HG02970 (cell line): ENCODE data around the gene AHNAK2.
"Not testable (repeated sequence)": the region's sequence is repeated elsewhere in the genome, so short reads cannot be mapped to it uniquely, and the experiment has no call there.

Source experiments
- ATAC-seq: cut with Tn5 transposase; IDR thresholded peaks from one replicate; pipeline ENCODE4 v1.9.1; 2021; ENCODE audit warnings: mild to moderate bottlenecking, moderate library complexity, moderate number of reproducible peaks; ENCODE audit not compliant: unreplicated experiment, low FRiP score

AHNAK2 gene

DNA sequence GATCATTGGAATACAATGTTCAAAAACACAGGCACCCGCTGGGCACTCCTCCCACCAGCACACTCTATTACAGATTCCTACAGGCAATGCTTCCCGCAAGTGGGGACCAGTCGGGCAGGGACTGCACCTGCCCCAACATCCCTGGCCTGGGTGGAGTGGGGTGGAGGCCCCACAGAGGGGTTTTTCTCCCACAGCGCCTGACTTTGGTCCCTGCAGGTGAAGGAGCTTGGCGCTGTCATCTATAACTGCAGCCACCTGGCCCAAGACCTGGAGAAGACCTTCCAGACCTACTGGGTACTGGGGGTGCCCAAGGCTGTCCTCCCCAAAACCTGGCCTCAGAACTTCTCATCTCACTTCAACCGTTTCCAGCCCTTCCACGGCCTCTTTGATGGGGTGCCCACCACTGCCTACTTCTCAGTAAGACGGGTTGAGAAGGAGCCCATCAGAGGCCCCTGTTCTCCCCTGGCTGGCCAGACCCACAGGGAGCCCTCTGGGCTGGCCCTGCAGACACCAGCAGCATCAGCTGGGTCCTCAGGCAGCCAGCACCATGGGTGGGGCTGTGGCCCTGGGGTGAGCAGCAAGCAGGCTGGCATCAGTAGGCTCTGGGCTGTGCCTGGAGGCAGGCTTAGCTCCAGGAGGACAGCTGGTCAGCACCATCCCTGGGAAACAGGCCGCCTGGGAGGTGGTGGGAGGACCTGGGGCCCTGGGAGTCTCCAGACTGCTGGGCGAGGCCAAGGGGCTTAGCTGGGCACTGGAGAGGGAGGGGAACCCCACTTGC is 47.5 kb downstream of the AHNAK2 start:
- ATAC-seq: no peak

DNA sequence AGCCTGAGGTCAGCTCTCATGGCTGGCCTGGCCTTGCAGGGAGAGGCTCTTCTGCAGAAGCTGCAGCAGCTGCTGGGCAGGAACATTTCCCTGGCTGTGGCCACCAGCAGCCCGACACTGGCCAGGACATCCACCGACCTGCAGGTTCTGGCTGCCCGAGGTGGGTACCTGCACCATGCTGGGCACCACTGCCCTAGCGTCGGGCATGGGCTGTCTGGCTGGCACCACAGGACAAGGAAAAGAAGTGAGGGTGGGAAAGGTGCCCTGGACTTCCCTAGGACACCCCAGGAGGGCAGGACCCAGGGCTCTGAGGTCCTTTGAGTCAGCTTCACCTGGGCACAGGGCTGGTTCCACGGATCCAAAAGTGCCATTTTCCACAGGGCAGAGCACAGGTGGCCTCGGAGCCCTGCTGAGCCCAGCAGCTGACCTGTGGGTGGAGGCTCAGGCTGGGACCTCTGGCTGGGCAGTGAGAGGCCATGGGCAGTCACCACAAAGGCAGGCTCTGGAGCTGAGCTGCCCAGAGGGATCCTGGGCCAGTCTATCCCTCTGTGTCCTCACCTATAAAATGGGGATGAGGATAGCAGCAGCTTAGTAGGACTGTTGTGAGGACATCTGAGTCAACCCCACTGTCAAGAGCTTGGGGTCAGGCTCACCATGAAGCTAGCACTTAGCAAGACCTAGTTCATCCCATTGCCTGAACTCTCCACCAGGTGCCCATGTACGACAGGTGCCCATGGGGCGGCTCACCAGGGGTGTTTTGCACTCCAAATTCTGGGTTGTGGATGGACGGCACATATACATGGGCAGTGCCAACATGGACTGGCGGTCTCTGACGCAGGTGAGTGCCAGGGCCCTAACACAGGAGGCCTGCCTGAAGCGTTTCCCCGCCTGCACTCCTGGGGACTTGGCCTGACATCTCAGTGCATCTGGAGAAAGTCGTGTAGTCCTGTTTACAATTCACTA is 48.6 kb downstream of the AHNAK2 start:
- ATAC-seq: no peak

DNA sequence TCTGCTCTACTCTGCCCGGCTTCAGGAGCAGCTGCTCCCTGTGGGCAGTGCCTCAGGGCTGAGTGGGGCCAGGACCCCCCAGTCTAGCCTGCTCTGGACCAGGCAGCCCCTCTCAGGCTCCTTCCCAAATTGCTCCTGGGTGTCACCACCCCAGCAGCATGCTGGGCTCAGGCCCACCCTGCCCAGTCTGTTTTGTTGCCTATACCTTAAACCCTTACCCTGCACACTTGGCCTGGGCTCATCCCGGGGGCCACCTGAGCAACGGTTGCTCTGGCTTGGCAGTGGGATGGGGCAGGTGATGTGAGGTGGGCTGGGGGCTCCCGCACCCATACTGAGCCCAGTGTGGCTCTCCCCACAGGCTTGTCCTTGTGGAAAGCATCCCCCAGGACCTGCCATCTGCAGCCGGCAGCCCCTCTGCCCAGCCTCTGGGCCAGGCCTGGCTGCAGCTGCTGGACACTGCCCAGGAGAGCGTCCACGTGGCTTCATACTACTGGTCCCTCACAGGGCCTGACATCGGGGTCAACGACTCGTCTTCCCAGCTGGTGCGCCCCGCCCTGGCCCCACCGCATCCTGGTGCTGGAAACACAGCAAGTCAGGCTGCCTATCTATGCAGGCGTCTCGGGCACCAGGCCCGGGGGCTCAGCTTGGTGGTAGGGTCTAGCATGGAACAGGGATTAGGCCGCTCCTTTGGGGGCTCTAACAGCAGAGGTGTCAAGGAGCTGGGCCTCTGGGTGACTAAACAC is 49.6 kb downstream of the AHNAK2 start:
- ATAC-seq: no peak

DNA sequence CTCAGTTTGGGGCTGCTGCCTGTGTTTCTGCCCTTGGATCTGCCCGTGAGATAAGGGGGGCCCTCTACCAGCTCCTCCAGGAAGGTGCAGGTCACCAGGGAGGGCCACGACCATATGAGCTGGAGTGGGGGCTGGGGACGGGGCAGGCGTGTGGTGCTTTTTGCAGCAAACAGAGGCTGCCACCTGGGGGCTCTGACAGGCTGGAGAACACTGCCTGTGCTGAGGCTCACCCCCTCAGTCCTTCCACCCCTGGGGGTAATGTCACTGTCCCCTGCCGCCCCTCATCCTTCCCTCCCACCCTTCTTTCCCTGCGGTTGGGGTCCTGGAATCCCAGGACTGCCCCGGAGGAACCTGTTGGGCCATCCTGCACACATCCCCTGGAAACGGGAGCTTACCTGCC is 50.3 kb downstream of the AHNAK2 start:
- no peak for ATAC-seq

DNA sequence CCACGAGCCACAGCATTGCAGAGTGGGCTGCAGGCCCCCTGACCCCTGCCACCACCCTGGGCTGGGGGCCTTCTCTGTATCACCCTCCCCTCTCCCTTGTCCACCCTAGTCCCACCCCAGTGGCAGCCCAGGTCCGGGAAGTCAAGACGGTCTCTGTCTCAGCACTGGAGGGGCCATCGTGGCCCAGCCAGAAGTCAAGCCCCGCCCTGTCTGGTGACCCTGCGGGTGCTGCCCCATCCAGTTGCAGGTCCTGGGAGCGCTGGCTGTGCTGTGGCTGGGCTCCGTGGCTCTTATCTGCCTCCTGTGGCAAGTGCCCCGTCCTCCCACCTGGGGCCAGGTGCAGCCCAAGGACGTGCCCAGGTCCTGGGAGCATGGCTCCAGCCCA is 50.8 kb downstream of the AHNAK2 start:
- ATAC-seq: no peak

DNA sequence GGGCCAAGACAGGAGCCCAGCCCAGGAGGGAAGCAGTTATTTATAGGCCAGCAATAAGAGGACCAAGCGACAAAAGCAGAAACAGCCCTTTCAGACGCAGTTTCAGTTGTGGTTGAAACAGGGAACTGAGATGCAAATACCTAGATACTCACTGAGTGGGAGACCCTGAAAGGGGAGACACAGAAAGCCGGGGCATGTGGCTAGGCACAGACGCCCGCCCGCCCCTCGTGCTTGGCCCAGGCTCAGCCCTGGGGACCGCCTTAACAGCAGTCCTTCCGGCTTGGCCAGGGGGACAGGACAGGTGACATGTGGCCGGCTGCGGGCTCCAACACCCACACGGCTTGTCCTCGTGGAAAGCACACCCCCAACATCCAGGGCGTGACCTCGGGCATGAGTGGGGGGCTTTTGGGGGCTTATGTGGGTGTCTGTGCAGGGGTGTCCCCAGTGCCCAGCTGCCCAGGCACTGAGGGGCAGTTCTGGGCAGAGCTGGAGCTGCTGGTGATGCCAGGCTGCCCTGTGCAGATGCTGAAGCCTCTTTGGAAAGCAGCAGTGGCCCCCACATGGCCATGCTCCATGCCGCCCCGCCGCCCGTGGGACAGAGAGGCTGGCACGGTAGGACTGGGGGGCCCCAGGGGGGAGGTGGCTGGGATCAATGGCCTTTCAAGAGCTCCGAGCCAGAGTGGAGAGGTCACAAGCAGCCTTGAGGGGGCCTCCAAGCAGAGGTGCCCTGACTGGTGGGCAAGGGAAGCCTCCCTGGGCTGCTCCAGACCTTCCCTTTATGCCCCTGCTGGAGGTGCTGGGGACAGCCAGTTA is 51.3 kb downstream of the AHNAK2 start:
- peak; percentile 65 for ATAC-seq

DNA sequence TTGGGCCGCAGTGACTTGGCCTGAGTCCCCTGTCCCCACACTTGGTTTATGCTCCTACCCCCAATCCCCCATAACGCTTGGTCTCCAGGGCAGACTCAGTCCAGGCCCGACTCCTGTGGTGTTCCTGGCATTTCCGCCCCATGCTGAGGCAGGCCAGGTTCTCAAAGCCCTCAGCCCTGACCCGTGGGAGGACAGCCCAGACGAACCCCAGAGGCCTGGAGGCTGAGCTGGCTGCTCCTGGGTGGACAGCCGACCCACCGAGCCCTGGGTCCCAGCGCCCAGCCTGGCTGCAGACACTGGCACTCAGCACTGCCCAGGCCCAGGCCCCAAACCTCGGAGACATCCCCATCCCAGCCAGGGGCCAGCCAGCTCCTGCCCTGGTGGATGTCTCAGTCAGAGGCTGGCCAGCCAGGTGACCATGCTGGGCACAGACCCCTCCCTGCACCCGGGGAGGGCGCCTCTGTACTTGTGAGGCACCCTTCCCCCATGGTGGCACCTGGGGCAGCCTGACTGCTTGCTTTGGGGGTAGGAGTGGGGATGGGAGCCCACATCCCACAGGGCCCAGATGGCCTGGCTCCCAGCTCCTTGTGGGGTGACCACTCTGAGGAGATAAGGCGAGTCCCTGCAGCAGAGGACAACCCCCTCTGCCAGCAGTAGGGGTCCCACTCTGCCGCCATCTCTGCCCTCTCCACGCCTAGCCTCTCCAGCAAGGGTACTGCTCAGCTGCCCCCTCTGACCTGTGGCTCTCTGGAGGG is 52.1 kb downstream of the AHNAK2 start:
- ATAC-seq: no peak

DNA sequence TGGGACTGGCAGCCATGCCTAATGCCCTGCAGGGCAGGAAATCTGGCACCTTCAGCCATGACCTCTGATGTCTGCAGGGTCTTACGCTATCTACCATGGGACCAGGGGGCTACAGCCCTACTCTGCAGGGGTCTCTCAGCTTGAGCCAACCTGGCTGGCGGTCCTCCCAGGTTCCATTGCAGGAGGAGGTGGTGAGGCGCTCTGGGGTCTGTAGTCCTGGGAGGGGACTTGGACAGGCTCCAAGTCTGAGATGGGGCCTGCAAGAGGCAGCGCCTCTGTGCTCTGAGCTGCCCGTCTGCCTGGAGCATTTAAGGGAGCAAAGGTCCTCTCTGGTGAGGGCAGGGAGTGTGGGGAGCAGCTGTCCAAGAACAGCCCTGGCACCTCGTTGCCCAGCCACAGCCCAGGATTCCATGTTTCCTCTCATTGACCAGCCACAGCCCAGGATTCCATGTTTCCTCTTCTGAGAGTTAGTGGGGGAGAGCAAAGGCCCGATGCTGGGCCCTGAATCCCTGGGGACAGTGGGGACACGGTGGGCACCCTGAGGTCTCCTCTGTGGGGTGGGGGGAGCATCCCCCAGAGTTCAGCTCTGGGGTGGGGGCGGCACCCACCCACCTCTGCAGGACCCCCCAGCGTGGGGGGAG is 52.8 kb downstream of the AHNAK2 start:
- ATAC-seq: no peak

DNA sequence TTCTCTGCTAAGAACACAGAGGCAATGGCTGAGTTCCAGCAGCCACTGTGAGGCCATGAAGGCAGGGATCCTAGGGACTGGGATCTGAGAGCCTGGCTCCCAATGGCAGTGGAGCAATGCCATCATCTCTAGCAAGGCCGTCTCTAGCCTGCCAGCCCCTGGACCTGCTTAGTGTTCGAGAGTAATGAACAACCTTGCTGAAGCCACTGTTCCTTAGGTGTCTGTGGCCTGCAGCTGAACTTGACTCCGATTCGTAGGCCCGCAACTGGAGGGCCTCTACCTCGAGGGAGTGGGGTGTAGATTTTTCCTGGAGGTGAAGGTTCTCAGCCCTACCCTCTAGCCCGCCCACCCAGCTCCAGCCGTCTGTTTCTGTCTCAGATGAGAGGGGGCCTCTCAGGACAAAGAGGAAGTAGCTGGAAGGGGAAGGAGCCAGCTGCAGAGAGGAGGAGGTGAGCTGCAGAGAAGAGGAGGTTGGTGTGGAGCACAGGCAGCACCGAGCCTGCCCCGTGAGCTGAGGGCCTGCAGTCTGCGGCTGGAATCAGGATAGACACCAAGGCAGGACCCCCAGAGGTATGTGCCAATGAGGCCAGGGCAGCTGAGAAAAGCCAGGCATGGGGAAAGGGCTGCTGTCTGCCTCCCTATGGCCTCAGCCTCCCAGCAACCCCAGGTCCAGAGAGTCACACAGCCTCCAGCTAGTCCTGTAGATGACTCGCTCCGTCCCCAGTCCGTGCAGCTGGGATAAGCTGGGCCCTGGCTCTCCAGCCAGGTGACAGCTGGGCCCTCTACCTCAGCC is 53.6 kb downstream of the AHNAK2 start, which contains the start of gene PLD4:
TSS of gene PLD4 (plus strand) at position 459 of the 793 bp plus-strand sequence. CDS start 2,262 bp downstream, outside the sequence.
- ATAC-seq: no peak

DNA sequence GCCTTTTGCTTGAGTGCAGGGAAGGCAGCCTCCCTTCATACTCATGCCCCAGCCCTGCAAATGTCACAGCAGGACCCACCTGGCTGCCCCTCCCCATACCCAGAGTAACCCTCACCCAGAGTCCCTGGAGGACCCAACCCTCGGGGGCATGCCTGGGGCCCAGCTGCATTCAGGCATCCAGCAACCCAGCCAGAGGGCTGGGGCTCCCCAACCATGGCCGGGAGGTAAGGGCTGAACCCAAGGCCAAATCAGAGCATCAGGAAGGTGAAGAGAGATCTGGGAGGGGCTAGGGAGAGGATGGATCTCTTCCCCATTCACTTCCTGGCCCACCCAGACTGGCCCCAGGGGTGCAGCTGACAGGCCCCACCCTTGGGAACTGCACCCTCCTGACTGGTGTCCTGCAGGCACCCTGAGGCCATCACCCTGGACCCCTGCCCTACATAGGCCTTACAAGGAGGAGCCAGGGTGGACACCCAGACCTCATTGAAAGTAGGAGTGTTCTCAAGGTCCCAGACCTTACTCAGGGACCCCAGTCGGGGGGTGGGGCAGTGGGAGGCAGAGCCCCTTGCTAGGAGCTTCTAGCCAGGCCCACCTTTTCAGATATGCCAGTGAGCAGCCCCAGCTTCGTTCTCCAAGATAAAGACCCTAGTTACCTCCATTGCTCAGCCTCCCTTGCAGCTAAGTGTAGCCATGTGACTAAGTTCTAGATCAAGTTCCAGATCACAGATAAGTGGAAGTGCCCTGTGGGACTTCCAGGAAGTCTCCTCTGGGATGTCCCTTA is 54.3 kb downstream of the AHNAK2 start:
- ATAC-seq: no peak

DNA sequence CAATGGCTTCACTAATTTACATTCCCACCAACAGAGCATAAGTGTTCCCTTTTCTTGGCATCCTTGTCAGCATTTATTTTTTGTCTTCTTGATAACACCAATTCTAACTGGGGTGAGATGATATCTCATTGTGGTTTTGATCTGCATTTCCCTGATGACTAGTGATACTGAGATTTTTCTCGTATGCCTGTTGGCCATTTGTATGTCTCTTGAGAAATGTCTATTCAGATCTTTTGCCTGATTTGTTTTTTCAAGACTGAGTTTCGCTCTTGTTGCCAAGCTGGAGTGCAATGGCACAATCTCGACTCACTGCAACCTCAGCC is 58.2 kb downstream of the AHNAK2 start:
- ATAC-seq: no peak

DNA sequence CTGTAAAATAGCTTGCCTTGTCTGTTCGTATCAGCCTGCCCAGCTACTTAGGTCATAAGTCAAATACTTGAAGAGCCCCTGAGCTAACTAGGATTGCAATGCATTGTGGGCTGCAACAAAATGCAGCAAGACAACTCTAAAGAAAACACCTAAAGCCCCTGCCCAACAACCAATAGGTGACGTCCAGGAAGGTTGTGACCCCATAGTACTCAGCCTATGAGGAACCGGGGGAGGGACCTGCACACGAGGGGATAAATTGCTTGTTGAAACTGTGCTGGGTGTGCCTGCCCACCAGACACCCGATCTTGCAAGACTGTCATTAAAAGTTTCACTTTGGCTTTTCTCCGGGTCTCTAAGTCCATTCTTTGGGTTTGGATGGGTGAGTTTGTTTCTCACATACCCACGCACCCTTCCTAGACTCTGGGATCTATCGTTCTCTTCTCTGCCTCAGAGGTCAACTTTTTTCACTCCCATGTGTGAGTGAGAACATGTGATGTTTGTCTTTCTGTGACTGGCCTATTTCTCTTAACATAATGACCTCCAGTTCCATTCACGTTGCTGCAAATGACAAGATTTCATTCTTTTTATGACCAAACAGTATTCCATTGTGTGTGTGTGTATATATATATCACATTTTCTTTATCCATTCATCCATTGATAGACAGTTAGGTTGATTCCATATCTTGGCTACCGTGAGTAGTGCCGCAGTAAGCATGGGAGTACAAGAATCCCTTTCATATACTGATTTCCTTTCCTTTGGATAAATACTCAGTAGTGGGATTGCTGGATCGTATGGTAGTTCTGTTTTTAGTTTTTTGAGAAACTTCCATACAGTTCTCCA is 58.8 kb downstream of the AHNAK2 start:
- not testable (repeated sequence) for ATAC-seq

DNA sequence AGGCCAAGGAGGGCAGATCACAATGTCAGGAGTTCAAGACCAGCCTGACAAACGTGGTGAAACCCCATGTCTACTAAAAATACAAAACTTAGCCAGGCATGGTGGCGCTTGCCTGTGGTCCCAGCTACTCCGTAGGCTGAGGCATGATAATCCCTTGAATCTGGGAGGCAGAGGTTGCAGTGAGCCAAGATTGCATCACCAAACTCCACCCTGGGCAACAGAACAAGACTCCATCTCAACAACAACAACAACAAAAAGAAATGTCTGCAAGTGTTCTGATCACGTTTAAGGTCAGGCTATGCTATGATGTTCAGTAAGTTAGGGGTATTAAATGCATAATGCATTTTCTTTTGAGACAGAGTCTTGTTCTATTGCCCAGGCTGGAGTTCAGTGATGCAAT is 60.2 kb downstream of the AHNAK2 start:
- ATAC-seq: no peak

DNA sequence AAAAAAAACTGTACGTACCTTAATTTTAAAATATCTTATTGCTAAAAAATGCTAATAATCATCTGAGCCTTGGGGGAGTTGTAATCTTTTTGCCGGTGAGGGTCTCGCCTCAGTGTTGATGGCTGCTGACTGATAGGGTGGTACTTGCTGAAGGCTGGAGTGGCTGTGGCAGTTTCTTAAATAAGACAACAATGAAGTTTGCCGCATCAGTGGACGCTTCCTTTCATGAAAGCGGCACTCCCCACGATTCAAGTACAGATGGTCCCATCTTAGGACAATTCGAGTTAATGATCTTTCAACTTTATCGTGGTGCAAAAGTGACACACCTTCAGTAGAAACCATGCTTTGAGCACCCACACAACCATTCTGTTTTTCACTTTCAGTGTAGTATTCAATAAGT is 61.1 kb downstream of the AHNAK2 start:
- no peak for ATAC-seq

DNA sequence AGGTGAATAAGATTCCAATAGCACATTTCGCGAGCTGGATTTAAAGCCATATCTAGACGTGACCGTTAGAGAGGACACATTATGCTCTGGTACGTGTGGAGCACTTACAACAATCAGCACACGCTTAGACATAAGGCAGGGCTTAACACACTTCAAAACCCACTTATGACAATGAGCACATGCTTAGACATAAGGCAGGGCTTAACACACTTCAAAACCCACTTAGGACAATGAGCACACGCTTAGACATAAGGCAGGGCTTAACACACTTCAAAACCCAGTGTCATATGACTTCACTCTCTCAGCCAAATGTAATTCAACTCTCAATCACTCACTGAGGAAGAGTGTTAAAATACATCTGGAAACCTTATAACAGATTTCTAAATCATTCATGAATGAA is 64.7 kb downstream of the AHNAK2 start:
- no peak for ATAC-seq

DNA sequence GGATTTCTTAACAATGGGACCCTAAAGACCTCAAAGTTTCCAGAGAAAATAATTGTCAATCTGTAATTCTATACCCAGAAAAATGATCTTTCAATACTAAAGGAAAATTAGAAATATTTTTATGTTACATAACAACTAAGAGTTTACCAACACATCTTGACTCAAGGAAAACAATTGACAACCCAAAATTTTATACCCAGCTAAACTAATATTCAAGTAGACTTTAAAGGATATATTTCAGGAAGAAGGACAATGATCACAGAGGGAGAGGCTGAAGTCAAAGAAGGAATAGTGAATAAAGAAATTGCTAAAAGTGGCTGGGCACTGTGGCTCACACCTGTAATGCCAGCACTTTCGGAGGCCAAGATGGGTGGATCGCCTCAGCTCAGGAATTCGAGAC is 66.1 kb downstream of the AHNAK2 start:
- no peak for ATAC-seq

DNA sequence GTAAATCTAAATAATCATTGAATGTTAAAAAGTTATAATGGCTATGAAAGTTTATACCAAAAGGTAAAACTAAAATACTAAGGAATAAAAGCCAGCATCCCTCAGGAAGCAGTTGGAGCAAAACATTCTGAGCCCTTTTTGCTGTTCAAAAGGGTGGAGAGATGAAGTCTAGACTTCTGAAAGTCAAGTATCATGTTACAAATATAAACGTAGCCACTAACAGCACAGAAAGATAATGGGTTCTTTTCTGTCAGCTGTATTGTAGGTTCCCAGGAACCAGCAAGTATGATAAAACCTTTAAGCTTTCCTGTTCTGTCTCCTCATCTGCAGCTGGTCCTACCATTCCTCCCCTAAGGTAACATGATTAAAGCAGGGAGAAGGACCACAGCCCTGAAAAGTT is 69.9 kb downstream of the AHNAK2 start:
- no peak for ATAC-seq
